K562 (cell line): Measurements from ENCODE around the gene AKAP7. TPM values are rescaled to one million over a fixed set of nuclear protein-coding genes. Genes with fewer than 3 reads are reported as not detected.

Experiments used
- ARID3A ChIP-seq: IDR thresholded peaks from 2 replicates; pipeline ENCODE4 v1.6.1; 2012; ENCODE audit warnings: low read depth, low read length, improper control_type of control experiment, borderline replicate concordance
- CAMTA2 ChIP-seq: fragments of 250-450 bp; sonication (Bioruptor Pico); conservative IDR thresholded peaks from 2 replicates; pipeline ENCODE4 v1.5.1; 2022
- E2F5 ChIP-seq: sonication (generic); formaldehyde crosslinking; IDR thresholded peaks from 2 replicates; pipeline ENCODE4 v1.8.0; 2022; ENCODE audit warnings: mild to moderate bottlenecking, missing genetic modification reagents
- MECOM ChIP-seq: fragments of 250-450 bp; sonication (Bioruptor Pico); IDR thresholded peaks from 2 replicates; pipeline ENCODE4 v1.8.0; 2022; ENCODE audit warnings: inconsistent platforms
- STAT5A ChIP-seq: IDR thresholded peaks from 2 replicates; pipeline ENCODE4 v1.6.1; 2012; ENCODE audit warnings: low read length, inconsistent platforms, borderline replicate concordance
- STAT5B ChIP-seq: fragments of 250-450 bp; sonication (Bioruptor Pico); IDR thresholded peaks from 2 replicates; pipeline ENCODE4 v1.8.0; 2021; ENCODE audit warnings: mild to moderate bottlenecking, inconsistent platforms
- ZFP36 ChIP-seq: fragments of 150-350 bp; IDR thresholded peaks from 2 replicates; pipeline ENCODE4 v1.6.1; 2018; ENCODE audit warnings: low read length, low read depth; ENCODE audit not compliant: partially characterized antibody
- polyA plus RNA-seq, 8 experiments: library from polyadenylated mRNA; depleted of rRNA in 4 of 8; stranded (reverse) in 5 of 8; unstranded in 3 of 8; fragments of >200 nt; fragmentation: Nextera tagmentation in 2 of 8; fragmentation: Illumina TruSeq in 1 of 8; extraction: Ambion mirVana in 2 of 8; extraction: Trizol in 1 of 8; gene quantifications; 2 replicates each; pipeline versions ENCODE4 v1.2.1 to v1.2.3, GENCODE V29; 2011 to 2014; ENCODE audit warnings: inconsistent platforms in 1 of 8, missing spikeins in 1 of 8
- total RNA-seq, 7 experiments: library from RNA; depleted of rRNA in 6 of 7; stranded (reverse); fragments of >200 nt in 6 of 7; fragmentation: Illumina TruSeq in 2 of 7; extraction: Trizol in 2 of 7; gene quantifications; 2 replicates each; pipeline versions ENCODE4 v1.2.1 to v1.2.3, GENCODE V29; 2011 to 2021; ENCODE audit warnings: low replicate concordance in 1 of 7
- TF ChIP-seq, protein P1 (sequence below), 2 experiments: fragments of 450-650 bp; formaldehyde crosslinking in 1 of 2; IDR thresholded peaks; 2 replicates each; pipeline versions ENCODE4 v1.4.0 to v1.6.1; 2014 to 2020; ENCODE audit warnings: mild to moderate bottlenecking in 2 of 2, borderline replicate concordance in 1 of 2, low read depth in 1 of 2

The AKAP7 gene
- total and polyA plus RNA-seq, 9 of the 15 experiments (the other 6 are each of a cell fraction or from before 2014, with no cell fraction given), result 0.82 to 2.6 (median 1.6) TPM

- TF ChIP-seq, protein P1, sequence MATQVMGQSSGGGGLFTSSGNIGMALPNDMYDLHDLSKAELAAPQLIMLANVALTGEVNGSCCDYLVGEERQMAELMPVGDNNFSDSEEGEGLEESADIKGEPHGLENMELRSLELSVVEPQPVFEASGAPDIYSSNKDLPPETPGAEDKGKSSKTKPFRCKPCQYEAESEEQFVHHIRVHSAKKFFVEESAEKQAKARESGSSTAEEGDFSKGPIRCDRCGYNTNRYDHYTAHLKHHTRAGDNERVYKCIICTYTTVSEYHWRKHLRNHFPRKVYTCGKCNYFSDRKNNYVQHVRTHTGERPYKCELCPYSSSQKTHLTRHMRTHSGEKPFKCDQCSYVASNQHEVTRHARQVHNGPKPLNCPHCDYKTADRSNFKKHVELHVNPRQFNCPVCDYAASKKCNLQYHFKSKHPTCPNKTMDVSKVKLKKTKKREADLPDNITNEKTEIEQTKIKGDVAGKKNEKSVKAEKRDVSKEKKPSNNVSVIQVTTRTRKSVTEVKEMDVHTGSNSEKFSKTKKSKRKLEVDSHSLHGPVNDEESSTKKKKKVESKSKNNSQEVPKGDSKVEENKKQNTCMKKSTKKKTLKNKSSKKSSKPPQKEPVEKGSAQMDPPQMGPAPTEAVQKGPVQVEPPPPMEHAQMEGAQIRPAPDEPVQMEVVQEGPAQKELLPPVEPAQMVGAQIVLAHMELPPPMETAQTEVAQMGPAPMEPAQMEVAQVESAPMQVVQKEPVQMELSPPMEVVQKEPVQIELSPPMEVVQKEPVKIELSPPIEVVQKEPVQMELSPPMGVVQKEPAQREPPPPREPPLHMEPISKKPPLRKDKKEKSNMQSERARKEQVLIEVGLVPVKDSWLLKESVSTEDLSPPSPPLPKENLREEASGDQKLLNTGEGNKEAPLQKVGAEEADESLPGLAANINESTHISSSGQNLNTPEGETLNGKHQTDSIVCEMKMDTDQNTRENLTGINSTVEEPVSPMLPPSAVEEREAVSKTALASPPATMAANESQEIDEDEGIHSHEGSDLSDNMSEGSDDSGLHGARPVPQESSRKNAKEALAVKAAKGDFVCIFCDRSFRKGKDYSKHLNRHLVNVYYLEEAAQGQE (IDR thresholded peaks at IDR 0.05; ENCODE audit: borderline replicate concordance), result no peak
- TF ChIP-seq, protein P1 (CRISPR knock-in tag; IDR thresholded peaks at IDR 0.05; ENCODE audit: low read depth), result no peak
- no peak for TF ChIP-seq CAMTA2 (CRISPR knock-in tag)
- no peak for TF ChIP-seq STAT5B
- no peak for TF ChIP-seq ZFP36
- no peak for TF ChIP-seq E2F5 (CRISPR knock-in tag)
- no peak for TF ChIP-seq STAT5A
- no peak for TF ChIP-seq MECOM
- no peak for TF ChIP-seq ARID3A
- TF ChIP-seq, all 486 proteins: peak for 0
Observed at GRCh38 chr6:131282365-131282764, 147.1 kb downstream of the AKAP7 start (continued).
